ENCODE results near the gene FADS1. TPM values are rescaled to one million over a fixed set of nuclear protein-coding genes. Genes with fewer than 3 reads are reported as not detected.

Gene FADS1
- total and polyA plus RNA-seq, 2 experiments from 2014 or later = 74.9 to 119 TPM

- H3F3A ChIP-seq (replicated peaks; ENCODE audit: low read depth) = 0 out of 2 replicates have a peak, but pooled peaks cover 2% of the 10 kb centered on the region
- Mint-ChIP-seq H3K27ac (no peak overlapping the region), H3K4me1 (peaks cover 17% of the 10 kb centered on the region)
Measured at GRCh38 chr11:61779666-61780525, 36.9 kb downstream of the FADS1 start.

More at GRCh38 chr11:61779666-61780525, 36.9 kb downstream of the FADS1 start:
- Histone ChIP-seq H3K4me2 (no peak overlapping the region), H3K79me2 (replicated peaks; ENCODE audit: insufficient read depth) (no peaks in the 10 kb centered on the region), H3K27me3 (ENCODE audit: insufficient read depth) (no peaks in the 10 kb centered on the region), H3K27ac (ENCODE audit: low read depth) (no peak overlapping the region), H3K36me3 (ENCODE audit: insufficient read depth) (no peaks in the 10 kb centered on the region), H3K9me2 (ENCODE audit: insufficient read depth) (no peaks in the 10 kb centered on the region), H3K4me1 (ENCODE audit: insufficient read depth) (no peaks in the 10 kb centered on the region; the same call in 1 of the 2 replicates), H3K4me3 (no peak overlapping the region), H4K20me1 (replicated peaks; ENCODE audit: insufficient read depth) (no peaks in the 10 kb centered on the region; the same call in 1 of the 2 replicates), H2AFZ (no peak overlapping the region)
- Mint-ChIP-seq H3K9me3 (0 out of 3 replicates have a peak, but pooled peaks cover 3% of the 10 kb centered on the region), H3K4me3 (no peak overlapping the region), H3K27me3 (ENCODE audit: insufficient read depth, low read depth, poor library complexity) (peaks cover 18% of the 10 kb centered on the region), H3K36me3 (ENCODE audit: low read depth) (peaks cover 5% of the 10 kb centered on the region; the same call in 2 of the 3 replicates)
- TF ChIP-seq POLR2AphosphoS5 (IDR thresholded peaks at IDR 0.05; ENCODE audit: low read depth) (no peak), EZH2phosphoT487 (IDR thresholded peaks at IDR 0.05; ENCODE audit: unreplicated experiment) (no peak), CTCF (conservative IDR thresholded peaks at IDR 0.05; ENCODE audit: low read depth in 2 of 2) (no peak), ETS1 (IDR thresholded peaks at IDR 0.05) (no peak), CREB1 (CRISPR knock-in tag; IDR thresholded peaks at IDR 0.05; ENCODE audit: low read depth) (no peak), ZNF331 (CRISPR knock-in tag; IDR thresholded peaks at IDR 0.05; ENCODE audit: low read depth) (no peak), ZNF114 (CRISPR knock-in tag; IDR thresholded peaks at IDR 0.05) (no peak), STAT1 (IDR thresholded peaks at IDR 0.05; ENCODE audit: unreplicated experiment) (no peak), NANOG (IDR thresholded peaks at IDR 0.05; ENCODE audit: borderline replicate concordance) (no peak), EZH2 (IDR thresholded peaks at IDR 0.05; ENCODE audit: low read depth, unreplicated experiment) (no peak)
- TF ChIP-seq, protein P1, sequence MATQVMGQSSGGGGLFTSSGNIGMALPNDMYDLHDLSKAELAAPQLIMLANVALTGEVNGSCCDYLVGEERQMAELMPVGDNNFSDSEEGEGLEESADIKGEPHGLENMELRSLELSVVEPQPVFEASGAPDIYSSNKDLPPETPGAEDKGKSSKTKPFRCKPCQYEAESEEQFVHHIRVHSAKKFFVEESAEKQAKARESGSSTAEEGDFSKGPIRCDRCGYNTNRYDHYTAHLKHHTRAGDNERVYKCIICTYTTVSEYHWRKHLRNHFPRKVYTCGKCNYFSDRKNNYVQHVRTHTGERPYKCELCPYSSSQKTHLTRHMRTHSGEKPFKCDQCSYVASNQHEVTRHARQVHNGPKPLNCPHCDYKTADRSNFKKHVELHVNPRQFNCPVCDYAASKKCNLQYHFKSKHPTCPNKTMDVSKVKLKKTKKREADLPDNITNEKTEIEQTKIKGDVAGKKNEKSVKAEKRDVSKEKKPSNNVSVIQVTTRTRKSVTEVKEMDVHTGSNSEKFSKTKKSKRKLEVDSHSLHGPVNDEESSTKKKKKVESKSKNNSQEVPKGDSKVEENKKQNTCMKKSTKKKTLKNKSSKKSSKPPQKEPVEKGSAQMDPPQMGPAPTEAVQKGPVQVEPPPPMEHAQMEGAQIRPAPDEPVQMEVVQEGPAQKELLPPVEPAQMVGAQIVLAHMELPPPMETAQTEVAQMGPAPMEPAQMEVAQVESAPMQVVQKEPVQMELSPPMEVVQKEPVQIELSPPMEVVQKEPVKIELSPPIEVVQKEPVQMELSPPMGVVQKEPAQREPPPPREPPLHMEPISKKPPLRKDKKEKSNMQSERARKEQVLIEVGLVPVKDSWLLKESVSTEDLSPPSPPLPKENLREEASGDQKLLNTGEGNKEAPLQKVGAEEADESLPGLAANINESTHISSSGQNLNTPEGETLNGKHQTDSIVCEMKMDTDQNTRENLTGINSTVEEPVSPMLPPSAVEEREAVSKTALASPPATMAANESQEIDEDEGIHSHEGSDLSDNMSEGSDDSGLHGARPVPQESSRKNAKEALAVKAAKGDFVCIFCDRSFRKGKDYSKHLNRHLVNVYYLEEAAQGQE (IDR thresholded peaks at IDR 0.05; ENCODE audit: unreplicated experiment) = no peak
- TF ChIP-seq, protein P2, sequence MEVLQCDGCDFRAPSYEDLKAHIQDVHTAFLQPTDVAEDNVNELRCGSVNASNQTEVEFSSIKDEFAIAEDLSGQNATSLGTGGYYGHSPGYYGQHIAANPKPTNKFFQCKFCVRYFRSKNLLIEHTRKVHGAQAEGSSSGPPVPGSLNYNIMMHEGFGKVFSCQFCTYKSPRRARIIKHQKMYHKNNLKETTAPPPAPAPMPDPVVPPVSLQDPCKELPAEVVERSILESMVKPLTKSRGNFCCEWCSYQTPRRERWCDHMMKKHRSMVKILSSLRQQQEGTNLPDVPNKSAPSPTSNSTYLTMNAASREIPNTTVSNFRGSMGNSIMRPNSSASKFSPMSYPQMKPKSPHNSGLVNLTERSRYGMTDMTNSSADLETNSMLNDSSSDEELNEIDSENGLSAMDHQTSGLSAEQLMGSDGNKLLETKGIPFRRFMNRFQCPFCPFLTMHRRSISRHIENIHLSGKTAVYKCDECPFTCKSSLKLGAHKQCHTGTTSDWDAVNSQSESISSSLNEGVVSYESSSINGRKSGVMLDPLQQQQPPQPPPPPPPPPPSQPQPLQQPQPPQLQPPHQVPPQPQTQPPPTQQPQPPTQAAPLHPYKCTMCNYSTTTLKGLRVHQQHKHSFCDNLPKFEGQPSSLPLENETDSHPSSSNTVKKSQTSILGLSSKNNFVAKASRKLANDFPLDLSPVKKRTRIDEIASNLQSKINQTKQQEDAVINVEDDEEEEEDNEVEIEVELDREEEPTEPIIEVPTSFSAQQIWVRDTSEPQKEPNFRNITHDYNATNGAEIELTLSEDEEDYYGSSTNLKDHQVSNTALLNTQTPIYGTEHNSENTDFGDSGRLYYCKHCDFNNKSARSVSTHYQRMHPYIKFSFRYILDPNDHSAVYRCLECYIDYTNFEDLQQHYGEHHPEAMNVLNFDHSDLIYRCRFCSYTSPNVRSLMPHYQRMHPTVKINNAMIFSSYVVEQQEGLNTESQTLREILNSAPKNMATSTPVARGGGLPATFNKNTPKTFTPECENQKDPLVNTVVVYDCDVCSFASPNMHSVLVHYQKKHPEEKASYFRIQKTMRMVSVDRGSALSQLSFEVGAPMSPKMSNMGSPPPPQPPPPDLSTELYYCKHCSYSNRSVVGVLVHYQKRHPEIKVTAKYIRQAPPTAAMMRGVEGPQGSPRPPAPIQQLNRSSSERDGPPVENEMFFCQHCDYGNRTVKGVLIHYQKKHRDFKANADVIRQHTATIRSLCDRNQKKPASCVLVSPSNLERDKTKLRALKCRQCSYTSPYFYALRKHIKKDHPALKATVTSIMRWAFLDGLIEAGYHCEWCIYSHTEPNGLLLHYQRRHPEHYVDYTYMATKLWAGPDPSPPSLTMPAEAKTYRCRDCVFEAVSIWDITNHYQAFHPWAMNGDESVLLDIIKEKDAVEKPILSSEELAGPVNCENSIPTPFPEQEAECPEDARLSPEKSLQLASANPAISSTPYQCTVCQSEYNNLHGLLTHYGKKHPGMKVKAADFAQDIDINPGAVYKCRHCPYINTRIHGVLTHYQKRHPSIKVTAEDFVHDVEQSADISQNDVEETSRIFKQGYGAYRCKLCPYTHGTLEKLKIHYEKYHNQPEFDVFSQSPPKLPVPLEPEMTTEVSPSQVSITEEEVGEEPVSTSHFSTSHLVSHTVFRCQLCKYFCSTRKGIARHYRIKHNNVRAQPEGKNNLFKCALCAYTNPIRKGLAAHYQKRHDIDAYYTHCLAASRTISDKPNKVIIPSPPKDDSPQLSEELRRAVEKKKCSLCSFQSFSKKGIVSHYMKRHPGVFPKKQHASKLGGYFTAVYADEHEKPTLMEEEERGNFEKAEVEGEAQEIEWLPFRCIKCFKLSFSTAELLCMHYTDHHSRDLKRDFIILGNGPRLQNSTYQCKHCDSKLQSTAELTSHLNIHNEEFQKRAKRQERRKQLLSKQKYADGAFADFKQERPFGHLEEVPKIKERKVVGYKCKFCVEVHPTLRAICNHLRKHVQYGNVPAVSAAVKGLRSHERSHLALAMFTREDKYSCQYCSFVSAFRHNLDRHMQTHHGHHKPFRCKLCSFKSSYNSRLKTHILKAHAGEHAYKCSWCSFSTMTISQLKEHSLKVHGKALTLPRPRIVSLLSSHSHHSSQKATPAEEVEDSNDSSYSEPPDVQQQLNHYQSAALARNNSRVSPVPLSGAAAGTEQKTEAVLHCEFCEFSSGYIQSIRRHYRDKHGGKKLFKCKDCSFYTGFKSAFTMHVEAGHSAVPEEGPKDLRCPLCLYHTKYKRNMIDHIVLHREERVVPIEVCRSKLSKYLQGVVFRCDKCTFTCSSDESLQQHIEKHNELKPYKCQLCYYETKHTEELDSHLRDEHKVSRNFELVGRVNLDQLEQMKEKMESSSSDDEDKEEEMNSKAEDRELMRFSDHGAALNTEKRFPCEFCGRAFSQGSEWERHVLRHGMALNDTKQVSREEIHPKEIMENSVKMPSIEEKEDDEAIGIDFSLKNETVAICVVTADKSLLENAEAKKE (CRISPR knock-in tag; IDR thresholded peaks at IDR 0.05) = no peak
- DNase-seq (ENCODE audit: low spot score) (no peak), ATAC-seq (no peak)
